Breast epithelium (tissue), 4 donors: ENCODE data around the gene BTBD17. TPM values are rescaled to one million over a fixed set of nuclear protein-coding genes. Genes with fewer than 3 reads are reported as not detected.

ENCODE experiments used
- DNase-seq, 2 donors: peaks; one replicate each; pipeline ENCODE4 v3.0.0-alpha.2; 2019; ENCODE audit warnings: low spot score in 2 of 2
- H3K27ac ChIP-seq, 2 donors: fragments of 200-600 bp; sonication (generic) in 1 of 2; one replicate each; pipeline ENCODE4 v1.5.1; 2016 to 2019; ENCODE audit warnings: mild to moderate bottlenecking in 1 of 2
- H3K27me3 ChIP-seq, 2 donors: fragments of 200-600 bp; sonication (generic) in 1 of 2; one replicate each; pipeline versions ENCODE4 v1.5.1 to v1.6.0; 2017 to 2019; ENCODE audit warnings: control low read depth in 1 of 2, mild to moderate bottlenecking in 1 of 2
- H3K36me3 ChIP-seq: fragments of 200-600 bp; one replicate; pipeline ENCODE4 v1.5.1; 2019
- H3K4me1 ChIP-seq, 2 donors: fragments of 200-600 bp; sonication (generic); one replicate each; pipeline ENCODE4 v1.5.1; 2016 to 2019; ENCODE audit warnings: control low read depth in 1 of 2
- H3K4me3 ChIP-seq, 3 donors: fragments of 200-600 bp; sonication (generic); 1 replicate in 2 of 3; 2 replicates in 1 of 3; pipeline ENCODE4 v1.5.1; 2016 to 2019; ENCODE audit warnings: mild to moderate bottlenecking in 3 of 3, moderate library complexity in 2 of 3
- H3K9me3 ChIP-seq, 2 donors: fragments of 200-600 bp; sonication (generic) in 1 of 2; one replicate each; pipeline ENCODE4 v1.5.1; 2016 to 2019; ENCODE audit warnings: control low read depth in 1 of 2
- CTCF ChIP-seq, 3 donors: fragments of 450-650 bp; IDR thresholded peaks; one replicate each; pipeline ENCODE4 v1.5.1; 2016 to 2017; ENCODE audit warnings: antibody characterized with exemption in 3 of 3, mild to moderate bottlenecking in 3 of 3, moderate library complexity in 3 of 3
- POLR2A ChIP-seq: fragments of 450-650 bp; IDR thresholded peaks from one replicate; pipeline ENCODE4 v1.6.1; 2016; ENCODE audit warnings: antibody characterized with exemption, mild to moderate bottlenecking, moderate library complexity
- POLR2AphosphoS5 ChIP-seq, 3 donors: sonication (generic); formaldehyde crosslinking; IDR thresholded peaks; one replicate each; pipeline ENCODE4 v1.6.1; 2017; ENCODE audit warnings: antibody characterized with exemption in 3 of 3
- intact Hi-C: fragments of 100-400 bp; cut with DNase I; formaldehyde crosslinking; loops from one replicate; pipeline ENCODE4 v1.15.1; 2023; ENCODE audit warnings: low total_unique reads
- total RNA-seq, 3 donors: library from RNA; depleted of rRNA; stranded (reverse); fragments of >200 nt; gene quantifications; one replicate each; pipeline ENCODE4 v1.1.0, GENCODE V29; 2016

The BTBD17 gene
- total RNA-seq, 3 donors from 2014 or later = not detected

GRCh38 chr17:74367206-74367605 is 5.5 kb upstream of the BTBD17 start, which contains the start of gene GPR142:
TSS of gene GPR142 (plus strand) at chr17:74367506. CDS start at chr17:74369541, 2,035 bp downstream.
- no peaks in the 10 kb centered on the region for H3K9me3 ChIP-seq

GRCh38 chr17:74362810-74363498 is 1.3 kb upstream of the BTBD17 start:
- no peak for TF ChIP-seq POLR2A
- no peak for TF ChIP-seq CTCF (IDR thresholded peaks at IDR 0.05)
- TF ChIP-seq POLR2AphosphoS5 (IDR thresholded peaks at IDR 0.05) = no peak
- H3K27me3 ChIP-seq = peaks cover 0 to 48% of the 10 kb centered on the region in 2 donors
- DNase-seq = no peak
- H3K36me3 ChIP-seq = no peaks in the 10 kb centered on the region
- no peak overlapping the region for H3K4me3 ChIP-seq
- no peak overlapping the region for H3K27ac ChIP-seq
- intact Hi-C loops = no loop called here
- H3K4me1 ChIP-seq = no peaks in the 10 kb centered on the region
- H3K9me3 ChIP-seq = no peaks in the 10 kb centered on the region

More at GRCh38 chr17:74367206-74367605, 5.5 kb upstream of the BTBD17 start, which contains the start of gene GPR142:
- DNase-seq = no peak
- intact Hi-C loops = no loop called here
- Histone ChIP-seq H3K27me3 (peaks cover 0 to 10% of the 10 kb centered on the region in 2 donors), H3K4me3 (no peak within 1 kb of the TSS), H3K36me3 (no peaks in the 10 kb centered on the region), H3K27ac (no peak within 1 kb of the TSS), H3K4me1 (no peaks in the 10 kb centered on the region)
- TF ChIP-seq CTCF (IDR thresholded peaks at IDR 0.05) (no peak), POLR2AphosphoS5 (IDR thresholded peaks at IDR 0.05) (no peak), POLR2A (no peak)

GRCh38 chr17:74362069-74362405 is 369 bp upstream of the BTBD17 start:
- H3K36me3 ChIP-seq = no peaks in the 10 kb centered on the region
- peaks cover 0 to 51% of the 10 kb centered on the region in 2 donors for H3K27me3 ChIP-seq
- intact Hi-C loops = no loop called here
- DNase-seq = no peak
- no peak overlapping the region for H3K4me3 ChIP-seq
- H3K4me1 ChIP-seq = no peaks in the 10 kb centered on the region
- no peaks in the 10 kb centered on the region for H3K9me3 ChIP-seq
- no peak overlapping the region for H3K27ac ChIP-seq
- TF ChIP-seq POLR2A = no peak
- TF ChIP-seq CTCF (IDR thresholded peaks at IDR 0.05) = no peak
- no peak for TF ChIP-seq POLR2AphosphoS5 (IDR thresholded peaks at IDR 0.05)

- H3K4me3 ChIP-seq = no peak overlapping the region
- H3K9me3 ChIP-seq = no peaks in the 10 kb centered on the region
- DNase-seq = no peak
- intact Hi-C loops = no loop called here
- no peak overlapping the region for H3K27ac ChIP-seq
- H3K27me3 ChIP-seq = peaks cover 0 to 63% of the 10 kb centered on the region in 2 donors
- H3K36me3 ChIP-seq = no peaks in the 10 kb centered on the region
- H3K4me1 ChIP-seq = no peaks in the 10 kb centered on the region
- TF ChIP-seq CTCF (IDR thresholded peaks at IDR 0.05) (no peak), POLR2A (no peak), POLR2AphosphoS5 (IDR thresholded peaks at IDR 0.05) (no peak)
Observed at GRCh38 chr17:74360899-74361229, 804 bp downstream of the BTBD17 start.

- Histone ChIP-seq H3K27me3 (peaks cover 0 to 72% of the 10 kb centered on the region in 2 donors), H3K36me3 (no peaks in the 10 kb centered on the region), H3K4me1 (no peaks in the 10 kb centered on the region), H3K4me3 (no peak overlapping the region), H3K9me3 (no peaks in the 10 kb centered on the region), H3K27ac (no peak overlapping the region)
- no peak for DNase-seq
- TF ChIP-seq CTCF (IDR thresholded peaks at IDR 0.05) = no peak
- TF ChIP-seq POLR2A = no peak
- TF ChIP-seq POLR2AphosphoS5 (IDR thresholded peaks at IDR 0.05) = no peak
- intact Hi-C loops = no loop called here
Observed at GRCh38 chr17:74359916-74360315, 1.8 kb downstream of the BTBD17 start.
